GM12878 (cell line): ENCODE results near the gene GRM5. TPM values are rescaled to one million over a fixed set of nuclear protein-coding genes. Genes with fewer than 3 reads are reported as not detected.

ENCODE experiments used
- ATAC-seq: fragments of 200-7000 bp; cut with Tn5 transposase; 3 replicates; pipeline ENCODE4 v1.9.1; 2020; ENCODE audit warnings: mild to moderate bottlenecking, moderate library complexity
- BruUV-seq: library from RNA; stranded (reverse); fragments of 400-500 nt; replicated peaks from 2 replicates; lab custom pipeline; 2021; lab: Mats Ljungman, UMichigan
- CTCF ChIA-PET: fragments of 300-600 bp; sonication (Branson Sonifier 250); formaldehyde crosslinking; extraction: SDS; loops from one replicate; lab custom pipeline; 2021; ENCODE audit warnings: inconsistent platforms; lab: Yijun Ruan, JAX
- POLR2A ChIA-PET: fragments of 350-600 bp; formaldehyde crosslinking; extraction: SDS; loops from one replicate; lab custom pipeline; 2021; ENCODE audit warnings: inconsistent platforms; lab: Charles Lee
- RAD21 ChIA-PET: fragments of 300-600 bp; sonication (Branson Sonifier 250); formaldehyde crosslinking; loops from one replicate; lab custom pipeline; 2023; ENCODE audit warnings: antibody characterized with exemption; ENCODE audit not compliant: unreplicated experiment; lab: Charles Lee
- SMC1A ChIA-PET: fragments of 300-600 bp; sonication (Branson Sonifier 250); formaldehyde crosslinking; loops from one replicate; lab custom pipeline; 2023; ENCODE audit not compliant: unreplicated experiment, uncharacterized antibody; lab: Charles Lee
- DNase-seq: peaks from one replicate; pipeline ENCODE4 v3.0.0-alpha.2; 2011; ENCODE audit warnings: low read depth, low spot score
- FAIRE-seq: peaks from 3 replicates; lab custom pipeline; 2011; peaks lifted over from hg19 to GRCh38; lab: Jason Lieb, UNC
- H2AFZ ChIP-seq: 2 replicates; pipeline ENCODE4 v1.6.0; 2011; ENCODE audit warnings: low read depth, low read length, control low read depth; ENCODE audit not compliant: control insufficient read depth
- H3K27ac ChIP-seq: 2 replicates; pipeline ENCODE4 v1.5.1; 2011; ENCODE audit warnings: control low read depth; ENCODE audit not compliant: control insufficient read depth, insufficient read depth
- H3K27me3 ChIP-seq, 2 experiments: replicated peaks in 1 of 2; 2 replicates each; pipeline versions ENCODE4 v1.6.0 to v1.6.1; 2011; ENCODE audit warnings: low read length in 1 of 2; ENCODE audit not compliant: control insufficient read depth in 2 of 2, insufficient read depth in 2 of 2
- H3K36me3 ChIP-seq, 2 experiments: 2 replicates each; pipeline ENCODE4 v1.5.1; 2011; ENCODE audit warnings: low read length in 1 of 2; ENCODE audit not compliant: control insufficient read depth in 2 of 2, insufficient read depth in 2 of 2
- H3K4me1 ChIP-seq: 2 replicates; pipeline ENCODE4 v1.6.1; 2011; ENCODE audit warnings: mild to moderate bottlenecking, low read length, moderate library complexity, mixed read lengths; ENCODE audit not compliant: control insufficient read depth, insufficient read depth
- H3K4me2 ChIP-seq: 2 replicates; pipeline ENCODE4 v1.6.0; 2011; ENCODE audit warnings: control low read depth; ENCODE audit not compliant: control insufficient read depth, insufficient read depth
- H3K4me3 ChIP-seq: fragments of 200-600 bp; sonication (generic); 2 replicates; pipeline ENCODE4 v1.5.1; 2016
- H3K79me2 ChIP-seq: 2 replicates; pipeline ENCODE4 v1.6.0; 2011; ENCODE audit warnings: low read length; ENCODE audit not compliant: control insufficient read depth, insufficient read depth
- H3K9ac ChIP-seq: 2 replicates; pipeline ENCODE4 v1.8.0; 2011; ENCODE audit warnings: low read length, control low read depth, mixed read lengths; ENCODE audit not compliant: control insufficient read depth, insufficient read depth
- H3K9me3 ChIP-seq: replicated peaks from 3 replicates; pipeline ENCODE4 v1.5.1; 2011; ENCODE audit warnings: mild to moderate bottlenecking, low read length; ENCODE audit not compliant: control insufficient read depth, insufficient read depth
- H4K20me1 ChIP-seq: 2 replicates; pipeline ENCODE4 v1.6.0; 2011; ENCODE audit not compliant: control insufficient read depth, insufficient read depth
- BHLHE40 ChIP-seq, 2 experiments: fragments of 450-650 bp in 1 of 2; IDR thresholded peaks; 2 replicates each; pipeline ENCODE4 v1.6.1; 2011 to 2017; ENCODE audit warnings: low read depth in 2 of 2, borderline replicate concordance in 1 of 2, improper control_type of control experiment in 1 of 2, low read length in 1 of 2, mild to moderate bottlenecking in 1 of 2
- CHD1 ChIP-seq: IDR thresholded peaks from 2 replicates; pipeline ENCODE4 v1.6.1; 2012; ENCODE audit warnings: low read depth, low read length, improper control_type of control experiment
- FOXK2 ChIP-seq: fragments of 450-650 bp; IDR thresholded peaks from 2 replicates; pipeline ENCODE4 v1.6.1; 2017; ENCODE audit warnings: mild to moderate bottlenecking, moderate library complexity
- IKZF2 ChIP-seq, 2 experiments: fragments of 450-650 bp; IDR thresholded peaks; 2 replicates each; pipeline ENCODE4 v1.6.1; 2017; ENCODE audit warnings: mild to moderate bottlenecking in 2 of 2, moderate library complexity in 2 of 2
- KLF5 ChIP-seq: fragments of 450-650 bp; IDR thresholded peaks from 2 replicates; pipeline ENCODE4 v1.6.1; 2014; ENCODE audit warnings: mild to moderate bottlenecking; ENCODE audit not compliant: partially characterized antibody
- MEF2B ChIP-seq: fragments of 450-650 bp; IDR thresholded peaks from 2 replicates; pipeline ENCODE4 v1.6.1; 2018; ENCODE audit warnings: mild to moderate bottlenecking, moderate library complexity; ENCODE audit not compliant: partially characterized antibody, poor library complexity, severe bottlenecking
- MTA2 ChIP-seq: fragments of 450-650 bp; IDR thresholded peaks from 2 replicates; pipeline ENCODE4 v1.6.1; 2016; ENCODE audit warnings: low read depth, mild to moderate bottlenecking, moderate library complexity
- NFXL1 ChIP-seq: fragments of 450-650 bp; IDR thresholded peaks from 2 replicates; pipeline ENCODE4 v1.6.1; 2017; ENCODE audit warnings: antibody characterized with exemption, mild to moderate bottlenecking, borderline replicate concordance
- PML ChIP-seq: IDR thresholded peaks from 2 replicates; pipeline ENCODE4 v1.6.1; 2012; ENCODE audit warnings: low read length, inconsistent platforms
- RELA ChIP-seq: fragments of 450-650 bp; IDR thresholded peaks from 2 replicates; pipeline ENCODE4 v1.8.0; 2014; ENCODE audit warnings: borderline replicate concordance; ENCODE audit not compliant: partially characterized antibody
- TCF12 ChIP-seq: IDR thresholded peaks from 2 replicates; pipeline ENCODE4 v1.6.1; 2011; ENCODE audit warnings: low read depth, mild to moderate bottlenecking, low read length
- WGBS: methylation state at CpG from one replicate; pipeline ENCODE4 v1.1.6; 2016; ENCODE audit warnings: low lambda C conversion rate; ENCODE audit not compliant: insufficient replicate concordance, insufficient coverage; ENCODE audit errors: missing lambda C conversion rate; 5-methylcytosine and 5-hydroxymethylcytosine counted together
- in situ Hi-C: fragments of 300-500 bp; cut with MboI; formaldehyde crosslinking; loops from 9 replicates; pipeline ENCODE4 v1.14.3; 2018; ENCODE audit warnings: mixed read lengths
- intact Hi-C: fragments of 100-400 bp; cut with micrococcal nuclease; formaldehyde crosslinking; loops from one replicate; pipeline ENCODE4 v1.14.2; 2022; ENCODE audit not compliant: unreplicated experiment
- polyA plus RNA-seq, 11 experiments: library from polyadenylated mRNA; depleted of rRNA in 4 of 11; unstranded in 6 of 11; stranded (reverse) in 5 of 11; fragments of >200 nt; fragmentation: Nextera tagmentation in 4 of 11; fragmentation: Illumina TruSeq in 1 of 11; extraction: Ambion mirVana in 4 of 11; extraction: Trizol in 1 of 11; gene quantifications; 1 replicate in 1 of 11; 2 replicates in 10 of 11; pipeline versions ENCODE4 v1.2.1 to v1.2.3, GENCODE V29; 2011 to 2016; ENCODE audit warnings: inconsistent platforms in 2 of 11, missing spikeins in 2 of 11, low read depth in 1 of 11
- total RNA-seq, 4 experiments: library from RNA; depleted of rRNA in 3 of 4; stranded (reverse); fragments of >200 nt in 3 of 4; fragmentation: Illumina TruSeq in 1 of 4; extraction: Trizol in 1 of 4; gene quantifications; 2 replicates each; pipeline versions ENCODE4 v1.2.1 to v1.2.3, GENCODE V29; 2013 to 2021

The GRM5 gene
- total and polyA plus RNA-seq, 10 of the 15 experiments (the other 5 are each of a cell fraction or from before 2014, with no cell fraction given): not detected

DNA sequence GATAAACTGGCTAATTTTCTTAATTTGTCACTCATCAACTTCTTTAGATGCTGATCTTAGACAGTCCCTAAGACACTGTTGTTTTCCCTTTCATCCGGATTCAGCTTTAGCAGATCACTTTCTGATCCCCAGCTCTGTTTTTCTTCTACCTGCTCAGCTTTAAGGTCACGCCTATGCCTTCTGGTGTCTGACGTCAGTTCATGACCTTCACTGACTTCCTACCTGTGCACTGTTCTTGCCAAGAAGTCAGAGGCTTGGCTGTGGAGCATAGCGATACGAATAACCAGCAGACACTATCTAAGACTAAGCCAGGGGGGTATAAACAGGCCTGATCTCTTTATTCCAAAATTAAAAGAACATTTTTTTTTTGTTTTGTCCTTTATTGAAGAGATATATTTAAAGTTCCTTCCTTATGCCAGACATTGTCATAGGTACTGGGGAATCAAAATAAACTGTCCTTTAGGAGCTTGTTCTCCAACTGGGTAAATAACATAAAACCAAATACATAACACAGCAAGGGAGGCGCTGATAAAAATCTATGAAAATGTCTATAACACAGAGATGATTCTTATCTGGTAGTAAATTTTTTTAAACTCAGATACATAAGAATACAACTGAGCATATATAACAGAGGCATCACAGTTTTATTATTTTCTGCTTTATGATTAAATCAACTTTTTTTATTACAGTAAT is 376.1 kb downstream of the GRM5 start (continued):
- TF ChIP-seq TCF12: no peak
- no peak for TF ChIP-seq CHD1
- TF ChIP-seq RELA: no peak
- no peak for TF ChIP-seq PML
- no peak for TF ChIP-seq KLF5

DNA sequence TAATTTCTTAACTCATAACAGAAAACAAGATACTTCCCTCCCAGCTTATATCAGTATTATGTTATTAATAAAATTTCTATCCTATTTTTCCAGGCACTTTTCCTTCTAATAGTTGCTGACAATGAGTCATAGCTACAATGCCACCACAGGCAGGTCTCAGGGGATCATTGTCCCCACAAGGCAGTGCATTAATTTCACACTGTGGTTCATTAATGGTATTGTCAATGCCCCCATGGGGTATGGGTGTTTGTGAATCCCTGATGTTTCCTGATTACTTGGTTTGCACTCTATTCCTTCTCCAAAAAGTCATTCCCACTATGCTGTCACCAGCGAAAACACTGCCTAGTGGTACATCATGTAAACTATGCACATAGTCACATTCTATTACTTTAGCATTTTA is 382.8 kb downstream of the GRM5 start:
- Histone ChIP-seq H3K9ac (no peak overlapping the region), H3K27me3 (no peaks in the 10 kb centered on the region; a peak in 1 of 4 replicates), H3K4me1 (no peaks in the 10 kb centered on the region), H3K9me3 (no peaks in the 10 kb centered on the region), H3K36me3 (no peaks in the 10 kb centered on the region), H4K20me1 (no peaks in the 10 kb centered on the region), H3K4me2 (no peak overlapping the region), H3K27ac (no peak overlapping the region)
- 24% methylated on average over 1 of the region's 1 CpG for WGBS
- BruUV-seq: no TSS peak
- RAD21 ChIA-PET: no interaction called here
- intact Hi-C loops: no loop called here
- TF ChIP-seq FOXK2: no peak
- TF ChIP-seq IKZF2 (IDR thresholded peaks at IDR 0.05): peak; percentile 45 to 60; a peak in 1 of 4 replicates
- no peak for TF ChIP-seq NFXL1
- no peak for TF ChIP-seq KLF5
- TF ChIP-seq BHLHE40 (IDR thresholded peaks at IDR 0.05; ENCODE audit: borderline replicate concordance in 1 of 2, low read depth in 2 of 2, low read length in 1 of 2): no peak
- peak; percentile 66 for TF ChIP-seq MTA2
- peak; percentile 74 for TF ChIP-seq MEF2B
- TF ChIP-seq, all 136 proteins: peak for 3
- in situ Hi-C loops: no loop called here
- no peak for FAIRE-seq
- Histone ChIP-seq H3K79me2 (no peaks in the 10 kb centered on the region), H3K4me3 (no peak overlapping the region), H2AFZ (no peak overlapping the region)
- no peak for DNase-seq
- no peak for ATAC-seq
- ChIA-PET SMC1A (no interaction called here), CTCF (interaction anchor here (1.1 to 1.5 kb wide), 2 partner anchors 9 to 139 kb away, joined by 3 read pairs; no protein-coding TSS in a partner anchor), POLR2A (interaction anchor here (0.6 kb wide), 1 partner anchor 1437 kb away, joined by 4 read pairs; no protein-coding TSS in a partner anchor)
